Suprapubic skin (tissue), 4 donors: ENCODE measurements around the gene CREG1. TPM values are rescaled to one million over a fixed set of nuclear protein-coding genes. Genes with fewer than 3 reads are reported as not detected.

Experiments used
- DNase-seq, 2 donors: peaks; one replicate each; pipeline ENCODE4 v3.0.0-alpha.2; 2019; ENCODE audit warnings: low spot score in 2 of 2
- H3K27ac ChIP-seq: fragments of 200-600 bp; sonication (generic); one replicate; pipeline ENCODE4 v1.5.1; 2019
- H3K27me3 ChIP-seq: fragments of 200-600 bp; sonication (generic); one replicate; pipeline ENCODE4 v1.5.1; 2019
- H3K36me3 ChIP-seq: fragments of 200-600 bp; sonication (generic); one replicate; pipeline ENCODE4 v1.5.1; 2019
- H3K4me1 ChIP-seq: fragments of 200-600 bp; sonication (generic); one replicate; pipeline ENCODE4 v1.5.1; 2019
- H3K4me3 ChIP-seq: fragments of 200-600 bp; sonication (generic); one replicate; pipeline ENCODE4 v1.5.1; 2019; ENCODE audit warnings: mild to moderate bottlenecking
- H3K9me3 ChIP-seq: fragments of 200-600 bp; sonication (generic); one replicate; pipeline ENCODE4 v1.5.1; 2019
- CTCF ChIP-seq, 2 donors: fragments of 200-600 bp in 1 of 2; fragments of 450-650 bp in 1 of 2; sonication (generic) in 1 of 2; IDR thresholded peaks; one replicate each; pipeline ENCODE4 v1.5.1; 2016 to 2019; ENCODE audit warnings: antibody characterized with exemption in 2 of 2, mild to moderate bottlenecking in 1 of 2, moderate library complexity in 1 of 2
- EP300 ChIP-seq: sonication (generic); formaldehyde crosslinking; IDR thresholded peaks from one replicate; pipeline ENCODE4 v1.6.1; 2017; ENCODE audit warnings: antibody characterized with exemption
- POLR2A ChIP-seq, 2 donors: fragments of 450-650 bp; IDR thresholded peaks; one replicate each; pipeline ENCODE4 v1.6.1; 2017; ENCODE audit warnings: antibody characterized with exemption in 2 of 2, mild to moderate bottlenecking in 2 of 2, moderate library complexity in 2 of 2
- POLR2AphosphoS5 ChIP-seq, 3 donors: sonication (generic); formaldehyde crosslinking; IDR thresholded peaks; one replicate each; pipeline ENCODE4 v1.6.1; 2017; ENCODE audit warnings: antibody characterized with exemption in 3 of 3
- WGBS: methylation state at CpG from one replicate; pipeline ENCODE4 v1.1.5; 2018; 5-methylcytosine and 5-hydroxymethylcytosine counted together
- total RNA-seq, 4 donors: library from RNA; depleted of rRNA; stranded (reverse); fragments of >200 nt; gene quantifications; one replicate each; pipeline ENCODE4 v1.1.0, GENCODE V29; 2016

CREG1 gene
- total RNA-seq, 4 donors from 2014 or later: 82.2 to 349 (median 188) TPM

- H3K9me3 ChIP-seq: no peaks in the 10 kb centered on the region
- 63% methylated on average over 3 of the region's 3 CpGs for WGBS
- peaks cover 22% of the 10 kb centered on the region for H3K4me1 ChIP-seq
- DNase-seq: no peak
- peaks cover 7% of the 10 kb centered on the region for H3K36me3 ChIP-seq
- no peak overlapping the region for H3K4me3 ChIP-seq
- no peak overlapping the region for H3K27ac ChIP-seq
- no peaks in the 10 kb centered on the region for H3K27me3 ChIP-seq
- TF ChIP-seq POLR2A (IDR thresholded peaks at IDR 0.05): no peak
- TF ChIP-seq POLR2AphosphoS5 (IDR thresholded peaks at IDR 0.05): peak in 1 of 3 donors; percentile 38
Observed at GRCh38 chr1:167544447-167545093, 9.0 kb downstream of the CREG1 start.

DNA sequence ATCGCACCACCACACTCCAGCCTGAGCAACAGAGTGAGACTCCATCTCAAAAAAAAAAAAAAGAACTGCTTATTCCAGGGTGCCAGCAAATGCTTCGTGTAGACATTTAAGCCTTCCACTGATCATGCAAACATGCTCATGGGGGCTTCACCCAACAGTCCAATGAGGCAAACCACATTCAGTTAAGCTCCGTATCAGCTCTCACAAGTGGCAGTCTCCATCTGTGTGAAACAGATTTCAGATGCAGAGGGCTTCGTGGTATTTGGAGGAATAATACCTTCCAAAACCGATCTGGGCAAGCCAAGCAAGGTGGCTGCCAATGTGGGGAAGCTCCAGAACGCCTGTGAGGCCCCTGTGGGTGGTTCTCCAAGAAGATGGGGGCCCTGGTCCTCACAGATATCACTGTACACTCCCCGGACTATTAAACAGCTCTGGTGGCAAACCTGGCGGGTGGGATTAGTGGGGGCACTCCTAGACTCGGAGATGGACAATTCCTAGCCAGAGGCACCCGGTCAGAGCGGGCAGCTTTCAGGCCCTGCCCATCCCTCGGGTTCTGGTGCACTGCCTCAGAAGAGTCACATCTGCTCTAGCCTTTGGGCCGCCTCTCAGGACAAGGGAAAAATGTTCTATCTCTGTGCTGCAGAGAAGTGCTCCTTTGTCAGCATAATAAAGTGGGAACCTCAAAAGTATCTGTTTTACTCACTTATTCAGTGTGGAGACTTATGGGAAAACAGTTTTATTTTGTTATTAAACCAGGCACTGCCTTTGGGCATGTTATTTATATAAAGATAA is 10.2 kb downstream of the CREG1 start:
- peaks cover 17% of the 10 kb centered on the region for H3K4me1 ChIP-seq
- H3K27me3 ChIP-seq: no peaks in the 10 kb centered on the region
- H3K4me3 ChIP-seq: no peak overlapping the region
- no peak for DNase-seq
- H3K36me3 ChIP-seq: peaks cover 7% of the 10 kb centered on the region
- no peaks in the 10 kb centered on the region for H3K9me3 ChIP-seq
- TF ChIP-seq CTCF (IDR thresholded peaks at IDR 0.05): no peak
- no peak for TF ChIP-seq POLR2AphosphoS5 (IDR thresholded peaks at IDR 0.05)
- no peak overlapping the region for H3K27ac ChIP-seq
- 83% methylated on average over 10 of the region's 13 CpGs for WGBS

DNA sequence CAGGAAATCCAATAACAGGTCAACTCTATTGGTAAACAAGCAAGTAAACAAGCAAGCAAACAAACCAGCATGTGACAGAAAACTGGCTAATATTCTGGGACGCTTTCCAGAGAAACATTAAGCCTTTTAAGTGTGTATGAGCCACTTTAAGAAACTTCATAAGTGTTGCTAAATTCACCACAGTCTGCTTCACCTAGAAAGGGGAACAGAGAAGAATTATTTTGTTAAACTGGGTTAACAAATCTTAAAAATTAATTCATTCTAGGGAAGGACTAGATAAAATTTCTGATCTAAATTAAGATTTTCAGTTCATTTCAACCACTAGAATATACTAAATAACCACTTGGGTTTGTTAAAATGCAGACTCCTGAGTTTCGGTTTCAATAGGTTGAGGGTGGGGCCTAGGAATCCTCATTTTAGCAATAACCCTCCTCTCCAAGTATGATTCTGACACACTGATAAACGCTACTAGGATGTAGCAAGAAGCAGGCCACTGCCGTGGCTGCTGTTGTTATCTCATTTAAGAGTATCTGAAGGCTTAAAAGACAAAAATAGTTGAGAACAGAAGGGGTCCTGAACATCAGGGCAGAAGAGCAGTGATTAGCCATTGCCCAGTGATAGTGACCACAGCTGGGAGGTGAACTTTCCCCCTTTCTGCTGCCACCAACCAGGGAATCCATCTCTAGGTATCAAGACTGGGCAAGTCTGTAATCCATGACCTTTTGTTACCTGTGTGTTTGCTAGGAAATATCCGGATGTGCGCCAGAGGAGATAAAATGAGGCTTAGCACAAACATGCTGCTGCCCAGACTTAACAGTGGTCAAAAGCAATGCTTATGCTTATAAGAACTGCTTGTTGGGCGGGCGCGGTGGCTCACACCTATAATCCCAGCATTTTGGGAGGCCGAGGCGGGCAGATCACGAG is 11.2 kb downstream of the CREG1 start:
- Histone ChIP-seq H3K4me1 (peaks cover 11% of the 10 kb centered on the region), H3K36me3 (peaks cover 7% of the 10 kb centered on the region), H3K9me3 (no peaks in the 10 kb centered on the region), H3K27ac (no peak overlapping the region), H3K4me3 (no peak overlapping the region), H3K27me3 (no peaks in the 10 kb centered on the region)
- 82% methylated on average over 12 of the region's 12 CpGs for WGBS
- TF ChIP-seq EP300: no peak
- no peak for TF ChIP-seq POLR2A (IDR thresholded peaks at IDR 0.05)
- TF ChIP-seq POLR2AphosphoS5 (IDR thresholded peaks at IDR 0.05): no peak
- TF ChIP-seq CTCF (IDR thresholded peaks at IDR 0.05): no peak
- no peak for DNase-seq

DNA sequence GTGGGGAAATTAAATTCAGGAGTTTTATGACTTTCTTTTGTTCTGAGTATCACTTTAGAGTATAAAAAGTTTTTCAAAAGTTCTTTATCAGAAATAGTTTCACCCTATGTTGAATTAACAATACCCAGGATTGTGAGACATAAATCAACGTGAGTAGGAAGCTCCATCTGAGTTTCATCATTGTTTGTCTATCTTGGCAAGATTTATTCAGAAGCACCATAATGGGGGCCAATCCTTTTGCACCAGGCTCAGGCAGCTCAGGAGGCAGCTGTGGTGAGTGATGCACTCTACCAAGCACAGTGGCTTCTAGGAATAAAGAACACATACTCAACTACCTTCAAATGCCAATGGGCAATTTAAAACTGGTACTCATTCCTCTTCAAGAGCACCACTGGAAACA is 12.0 kb downstream of the CREG1 start:
- peaks cover 11% of the 10 kb centered on the region for H3K4me1 ChIP-seq
- WGBS: 0% methylated on average over 1 of the region's 1 CpG
- peaks cover 7% of the 10 kb centered on the region for H3K36me3 ChIP-seq
- H3K27ac ChIP-seq: no peak overlapping the region
- no peak overlapping the region for H3K4me3 ChIP-seq
- DNase-seq: no peak
- H3K27me3 ChIP-seq: no peaks in the 10 kb centered on the region
- TF ChIP-seq CTCF (IDR thresholded peaks at IDR 0.05) (no peak), POLR2AphosphoS5 (IDR thresholded peaks at IDR 0.05) (no peak)
- H3K9me3 ChIP-seq: no peaks in the 10 kb centered on the region

DNA sequence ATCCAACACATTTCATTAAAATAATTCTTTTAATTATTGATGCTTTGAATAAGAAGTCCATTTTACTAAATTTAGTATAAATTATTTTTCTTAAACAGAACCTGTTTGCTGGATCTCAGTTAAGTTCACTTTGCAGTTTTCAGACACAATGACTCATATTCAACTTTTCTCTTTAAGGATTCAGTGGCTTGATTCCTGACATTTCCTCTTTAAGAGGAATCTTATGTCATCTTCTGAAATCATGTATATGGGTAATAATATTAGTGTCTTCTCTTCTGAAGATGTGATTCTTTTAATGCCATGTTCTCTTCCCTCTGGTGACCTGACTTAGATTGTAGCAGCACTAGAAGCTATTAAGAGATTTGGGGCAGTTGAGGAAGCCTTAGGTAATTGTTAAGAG is 12.6 kb downstream of the CREG1 start:
- Histone ChIP-seq H3K36me3 (peaks cover 7% of the 10 kb centered on the region), H3K27me3 (no peaks in the 10 kb centered on the region), H3K9me3 (no peaks in the 10 kb centered on the region), H3K4me3 (no peak overlapping the region), H3K27ac (no peak overlapping the region), H3K4me1 (peaks cover 11% of the 10 kb centered on the region)
- no peak for TF ChIP-seq EP300
- no peak for TF ChIP-seq CTCF (IDR thresholded peaks at IDR 0.05)
- no peak for TF ChIP-seq POLR2AphosphoS5 (IDR thresholded peaks at IDR 0.05)
- TF ChIP-seq POLR2A (IDR thresholded peaks at IDR 0.05): no peak
- DNase-seq: no peak
